Fibroblast of peridontal ligament (primary cell): Measurements from ENCODE around the gene TAAR1.
"Not testable (repeated sequence)": the region's sequence is repeated elsewhere in the genome, so short reads cannot be mapped to it uniquely, and the experiment has no call there.

Experiments
- DNase-seq: peaks from one replicate; pipeline ENCODE4 v3.0.0-alpha.2; 2010; ENCODE audit errors: extremely low read depth

TAAR1 gene

GRCh38 chr6:132659082-132659481 lies at the start of gene TAAR1:
Gene TAAR1, minus strand, starts transcription at chr6:132659182. Its CDS starts 13,179 bp downstream, at chr6:132646003.
- DNase-seq: no peak

- DNase-seq: no peak
Measured at GRCh38 chr6:132708771-132709170, 49.8 kb upstream of the TAAR1 start.

GRCh38 chr6:132708002-132708401 lies 49.0 kb upstream of the TAAR1 start:
- no peak for DNase-seq

GRCh38 chr6:132706756-132707155 lies 47.8 kb upstream of the TAAR1 start:
- not testable (repeated sequence) for DNase-seq

GRCh38 chr6:132703936-132704335 lies 45.0 kb upstream of the TAAR1 start:
- DNase-seq: no peak

- DNase-seq: no peak
Measured at GRCh38 chr6:132698608-132699007, 39.6 kb upstream of the TAAR1 start.

- DNase-seq: no peak
Measured at GRCh38 chr6:132695773-132696172, 36.8 kb upstream of the TAAR1 start.

- peak; percentile 13 for DNase-seq
Measured at GRCh38 chr6:132693478-132693877, 34.5 kb upstream of the TAAR1 start.

- no peak for DNase-seq
Measured at GRCh38 chr6:132690678-132691077, 31.7 kb upstream of the TAAR1 start.

GRCh38 chr6:132687306-132687705 lies 28.3 kb upstream of the TAAR1 start:
- DNase-seq: peak; percentile 2

- no peak for DNase-seq
Measured at GRCh38 chr6:132686531-132686930, 27.5 kb upstream of the TAAR1 start.

- DNase-seq: no peak
Measured at GRCh38 chr6:132685009-132685408, 26.0 kb upstream of the TAAR1 start.

- no peak for DNase-seq
Measured at GRCh38 chr6:132684272-132684671, 25.3 kb upstream of the TAAR1 start.

GRCh38 chr6:132683543-132683942 lies 24.6 kb upstream of the TAAR1 start:
- no peak for DNase-seq

- not testable (repeated sequence) for DNase-seq
Measured at GRCh38 chr6:132679094-132679493, 20.1 kb upstream of the TAAR1 start.

GRCh38 chr6:132675749-132676148 lies 16.8 kb upstream of the TAAR1 start:
- DNase-seq: no peak

- no peak for DNase-seq
Measured at GRCh38 chr6:132675002-132675401, 16.0 kb upstream of the TAAR1 start.

- DNase-seq: peak; percentile 8
Measured at GRCh38 chr6:132673376-132674094, 14.6 kb upstream of the TAAR1 start.

GRCh38 chr6:132671295-132671694 lies 12.3 kb upstream of the TAAR1 start:
- no peak for DNase-seq

- DNase-seq: peak; percentile 63
Measured at GRCh38 chr6:132669690-132670291, 10.8 kb upstream of the TAAR1 start.

GRCh38 chr6:132666118-132666517 lies 7.1 kb upstream of the TAAR1 start:
- DNase-seq: no peak

- DNase-seq: no peak
Measured at GRCh38 chr6:132664309-132665034, 5.5 kb upstream of the TAAR1 start.

- DNase-seq: no peak
Measured at GRCh38 chr6:132663661-132664060, 4.7 kb upstream of the TAAR1 start.
